Psoas muscle (tissue), 8 donors: ENCODE data around the gene GAL3ST1. TPM values are rescaled to one million over a fixed set of nuclear protein-coding genes. Genes with fewer than 3 reads are reported as not detected.

Experiments used
- ATAC-seq, 4 donors: fragments of 200-7000 bp; cut with Tn5 transposase; one replicate each; pipeline ENCODE4 v1.9.1; 2020; ENCODE audit warnings: moderate library complexity in 3 of 4, mild to moderate bottlenecking in 2 of 4
- DNase-seq, 2 donors: peaks; one replicate each; pipeline ENCODE4 v3.0.0-alpha.2; 2020
- H3K27ac ChIP-seq: fragments of 200-600 bp; one replicate; pipeline ENCODE4 v1.8.0; 2022
- H3K27me3 ChIP-seq, 3 donors: fragments of 200-600 bp in 1 of 3; one replicate each; pipeline versions ENCODE4 v1.6.1 to v1.8.0; 2013 to 2022; ENCODE audit warnings: low read length in 2 of 3, mild to moderate bottlenecking in 2 of 3, moderate library complexity in 1 of 3; ENCODE audit not compliant: insufficient read depth in 3 of 3
- H3K36me3 ChIP-seq, 2 donors: fragments of 200-600 bp in 1 of 2; one replicate each; pipeline versions ENCODE4 v1.6.1 to v1.8.0; 2013 to 2022; ENCODE audit warnings: low read depth in 1 of 2, mild to moderate bottlenecking in 1 of 2, moderate library complexity in 1 of 2; ENCODE audit not compliant: insufficient read depth in 1 of 2
- H3K4me1 ChIP-seq: fragments of 200-600 bp; one replicate; pipeline ENCODE4 v1.8.0; 2022
- H3K4me3 ChIP-seq: fragments of 200-600 bp; one replicate; pipeline ENCODE4 v1.8.0; 2022; ENCODE audit warnings: mild to moderate bottlenecking
- H3K9me3 ChIP-seq: fragments of 200-600 bp; one replicate; pipeline ENCODE4 v1.8.0; 2022
- CTCF ChIP-seq: fragments of 200-600 bp; IDR thresholded peaks from one replicate; pipeline ENCODE4 v1.8.0; 2022; ENCODE audit warnings: antibody characterized with exemption
- WGBS, 3 donors: extraction: QIAGEN DNeasy Blood & Tissue Kit; methylation state at CpG; one replicate each; pipeline versions ENCODE4 v1.1.6 to v1.1.7; 2013; 5-methylcytosine and 5-hydroxymethylcytosine counted together
- intact Hi-C, 2 donors: fragments of 100-400 bp; cut with DNase I; formaldehyde crosslinking; loops; one replicate each; pipeline versions ENCODE4 v1.11.0 to v1.14.2; 2022
- polyA plus RNA-seq, 3 donors: library from polyadenylated mRNA; stranded (reverse); fragments of 200-250 nt; gene quantifications; one replicate each; pipeline ENCODE4 v1.2.3, GENCODE V29; 2013
- total RNA-seq, 4 donors: library from RNA; stranded (reverse); fragmentation: NEBNext Ultra II Directional in 2 of 4; extraction: Animal tissue kit (Norgen Biotek cat#: 25700) in 2 of 4; gene quantifications; one replicate each; pipeline versions ENCODE4 v1.2.1 to v1.2.4, GENCODE V29; 2021 to 2023
- donor health status: healthy with polysubstance abuse.
- donor health status: DM: no; HTN: no; CAD: no; lungs with moderate emphysema.
- donor health status: Bipolar disorder and iron deficiency.
- donor health status: healthy.
- donor health status: DM: yes; HTN: yes; CAD: no.
- donor health status: DM: no; HTN: no; CAD: no.
- donor health status: DM: no; HTN: no; CAD: no.
- donor health status: DM: yes; HTN: yes; CAD: no.

Gene GAL3ST1
- total and polyA plus RNA-seq, 7 donors: 0.21 to 2.7 (median 0.80) TPM

GRCh38 chr22:30609260-30610185 lies 35.1 kb upstream of the GAL3ST1 start:
- H3K27ac ChIP-seq: peak overlapping the region; percentile 55
- ATAC-seq (no peak), DNase-seq (peak; percentile 32 to 33)
- WGBS, 3 donors: 61 to 65% (median 64%) methylated on average over 17 of the region's 17 CpGs
- H3K27me3 ChIP-seq: no peaks in the 10 kb centered on the region
- H3K4me1 ChIP-seq: peaks cover 34% of the 10 kb centered on the region
- TF ChIP-seq CTCF: no peak
- no peak overlapping the region for H3K4me3 ChIP-seq
- H3K9me3 ChIP-seq: no peaks in the 10 kb centered on the region
- peaks cover 0 to 21% of the 10 kb centered on the region in 2 donors for H3K36me3 ChIP-seq
- intact Hi-C loops: loop anchor here in 1 of 2 donors (10.0 kb wide), 1 partner anchor 185 kb away; the partner anchor contains the start of gene MTFP1

GRCh38 chr22:30607939-30608338 lies 33.5 kb upstream of the GAL3ST1 start:
- no peak for TF ChIP-seq CTCF
- Histone ChIP-seq H3K27me3 (no peaks in the 10 kb centered on the region), H3K27ac (no peak overlapping the region), H3K4me3 (peak overlapping the region; percentile 86), H3K4me1 (peaks cover 34% of the 10 kb centered on the region), H3K9me3 (no peaks in the 10 kb centered on the region), H3K36me3 (peaks cover 0 to 13% of the 10 kb centered on the region in 2 donors)
- intact Hi-C loops: loop anchor here in 1 of 2 donors (10.0 kb wide), 1 partner anchor 183 kb away; the partner anchor contains the start of gene MTFP1
- WGBS, 3 donors: 75 to 83% (median 80%) methylated on average over 7 of the region's 7 CpGs
- no peak for ATAC-seq
- DNase-seq: peak in 1 of 2 donors; percentile 41

- no peak for TF ChIP-seq CTCF
- Histone ChIP-seq H3K27ac (peak overlapping the region; percentile 80), H3K4me1 (peaks cover 34% of the 10 kb centered on the region), H3K9me3 (no peaks in the 10 kb centered on the region), H3K27me3 (no peaks in the 10 kb centered on the region), H3K4me3 (peak overlapping the region; percentile 86), H3K36me3 (peaks cover 0 to 11% of the 10 kb centered on the region in 2 donors)
- intact Hi-C loops: loop anchor here in 1 of 2 donors (10.0 kb wide), 1 partner anchor 183 kb away; the partner anchor contains the start of gene MTFP1
- 77 to 80% (median 80%) methylated on average over 7 of the region's 7 CpGs for WGBS, 3 donors
- DNase-seq: no peak
- ATAC-seq: no peak
These were observed 33.0 kb upstream of the GAL3ST1 start for GRCh38 chr22:30607300-30607930.

- peak within 1 kb of the TSS; percentile 80 for H3K27ac ChIP-seq
- intact Hi-C loops: loop anchor here in 1 of 2 donors (10.0 kb wide), 1 partner anchor 182 kb away; the partner anchor contains the start of gene MTFP1
- peak; percentile 66 to 78 for DNase-seq
- no peaks in the 10 kb centered on the region for H3K9me3 ChIP-seq
- ATAC-seq: peak; percentile 83 to 93 (median 86)
- peaks cover 0 to 7% of the 10 kb centered on the region in 2 donors for H3K36me3 ChIP-seq
- TF ChIP-seq CTCF: no peak
- 1 to 2% (median 2%) methylated on average over 24 of the region's 24 CpGs for WGBS, 3 donors
- peaks cover 34% of the 10 kb centered on the region for H3K4me1 ChIP-seq
- H3K27me3 ChIP-seq: no peaks in the 10 kb centered on the region
- H3K4me3 ChIP-seq: peak within 1 kb of the TSS; percentile 86
These were observed 32.2 kb upstream of the GAL3ST1 start, which contains the start of gene TCN2 for GRCh38 chr22:30606455-30607299. Gene TCN2 (plus strand): TSS chr22:30607174. CDS start chr22:30607332, 158 bp downstream.
